Hematopoietic multipotent progenitor cell treated with erythropoietin and hydrocortisone succinate and interleukin-3 and kit ligand, for 8 days (in vitro differentiated cells): Measurements from ENCODE around the gene TMUB2.

ENCODE experiments used
- DNase-seq: peaks from one replicate; pipeline ENCODE4 v3.0.0-alpha.2; 2015

Gene TMUB2

DNA sequence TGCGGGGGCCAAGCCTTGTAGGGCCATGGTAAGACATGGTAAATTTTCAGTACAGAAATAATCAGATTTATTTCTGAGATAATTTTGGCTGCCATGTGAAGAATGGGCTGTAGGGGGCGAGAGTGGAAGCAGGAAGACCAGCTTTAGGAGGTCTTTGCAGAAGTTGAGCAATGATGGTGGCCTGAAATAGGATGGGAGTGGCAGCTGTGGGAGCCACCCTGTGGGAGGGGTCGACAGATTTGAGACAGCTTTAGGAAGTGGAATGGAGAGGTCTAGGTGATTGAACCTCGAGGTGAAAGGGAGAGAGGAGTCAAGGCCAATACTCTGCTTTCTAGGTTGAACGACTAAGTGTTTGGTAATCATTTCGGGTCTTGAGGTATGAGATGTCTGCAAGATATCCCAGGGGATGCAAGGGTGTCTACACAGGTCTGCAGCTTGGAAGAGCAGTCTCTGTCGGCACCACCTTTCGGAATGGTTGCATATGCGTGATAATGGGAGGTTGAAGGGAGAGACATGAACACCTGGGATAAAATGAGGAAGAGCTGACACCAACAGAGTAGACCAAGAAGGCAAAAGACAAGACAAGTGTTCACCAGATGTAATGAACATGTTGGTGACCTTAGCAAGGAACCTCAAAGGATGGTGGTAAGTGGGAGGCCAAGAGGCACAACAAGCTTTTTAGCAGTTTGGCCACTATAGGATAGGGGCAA lies 17.1 kb downstream of the TMUB2 start:
- peak; percentile 77 for DNase-seq

DNA sequence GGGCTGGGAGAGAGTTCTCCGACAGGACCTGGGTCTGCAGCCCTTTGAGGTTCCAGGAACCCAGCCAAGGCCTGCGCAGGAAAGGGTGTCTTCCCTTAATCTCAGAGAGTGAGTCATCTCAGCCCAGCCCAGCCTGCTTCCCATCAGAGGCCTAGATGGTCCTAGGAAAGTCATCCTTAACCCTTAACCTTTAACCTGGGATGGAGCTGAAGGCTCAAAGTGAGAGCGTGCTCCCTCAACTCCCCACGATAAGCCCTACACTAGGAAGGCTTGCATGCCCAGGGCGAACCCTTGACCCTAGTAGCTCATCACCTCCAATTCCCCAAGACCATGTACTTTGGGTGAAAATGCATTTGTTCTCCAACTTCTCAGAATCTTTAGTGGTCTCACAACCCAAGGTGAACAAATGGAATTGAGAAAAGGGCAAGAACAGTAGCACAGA lies 17.7 kb downstream of the TMUB2 start:
- peak; percentile 70 for DNase-seq

DNA sequence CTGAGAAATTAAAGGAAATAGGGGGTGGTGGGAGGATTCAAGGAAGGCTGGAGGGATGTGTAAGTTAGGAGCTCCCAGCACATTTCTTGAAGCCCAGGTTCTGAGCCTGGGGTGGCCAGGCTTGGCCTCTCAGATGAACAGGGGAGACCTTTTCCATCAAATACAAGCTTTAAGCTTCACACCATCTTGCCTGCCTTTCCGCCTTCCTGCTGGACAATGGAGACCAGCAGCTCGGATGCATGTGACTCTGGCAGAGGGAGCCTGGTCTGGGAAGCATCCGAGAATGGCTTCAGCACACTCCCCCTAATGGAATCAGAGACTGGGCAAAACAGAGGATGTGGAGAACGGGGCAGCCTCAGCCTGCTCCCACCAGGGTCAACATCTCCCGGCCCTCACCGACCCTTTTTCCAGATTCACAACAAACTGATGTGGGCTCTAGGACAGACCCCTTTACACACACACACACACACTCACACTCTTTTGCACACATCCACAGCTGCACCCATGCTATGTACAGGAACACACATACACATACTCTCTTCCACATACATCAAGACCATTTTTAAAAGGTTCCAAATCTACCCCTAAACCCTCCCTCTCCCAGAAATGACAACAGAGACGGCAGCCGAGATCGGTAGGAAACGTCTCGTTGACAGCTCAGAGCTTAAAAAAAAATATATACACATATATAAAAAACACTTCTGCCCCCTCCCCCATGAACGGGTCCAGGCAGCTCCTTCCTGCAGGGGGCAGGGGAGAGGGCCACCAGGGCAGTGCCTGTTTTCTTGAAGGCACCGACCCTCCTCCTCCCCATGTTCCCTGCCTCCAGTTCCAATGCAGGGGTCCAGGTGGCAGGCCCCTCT lies 19.4 kb downstream of the TMUB2 start:
- DNase-seq = no peak

DNA sequence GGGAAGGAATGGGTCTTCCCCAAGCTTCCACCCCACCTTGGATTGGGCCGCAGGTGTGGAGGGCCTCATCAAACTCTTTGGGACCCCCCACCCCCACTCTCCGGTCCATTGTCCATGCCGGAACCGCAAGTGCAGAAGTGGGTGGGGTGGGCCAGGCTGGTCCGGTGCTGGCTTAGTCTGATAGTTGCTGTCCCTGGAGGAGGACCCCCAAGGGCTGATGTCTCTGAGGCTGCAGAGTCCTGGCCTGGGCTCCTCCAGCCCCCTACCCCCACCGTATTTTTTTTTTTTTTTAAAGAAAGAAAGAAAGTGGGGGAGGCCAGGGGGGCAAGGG lies 20.0 kb downstream of the TMUB2 start:
- DNase-seq = no peak

DNA sequence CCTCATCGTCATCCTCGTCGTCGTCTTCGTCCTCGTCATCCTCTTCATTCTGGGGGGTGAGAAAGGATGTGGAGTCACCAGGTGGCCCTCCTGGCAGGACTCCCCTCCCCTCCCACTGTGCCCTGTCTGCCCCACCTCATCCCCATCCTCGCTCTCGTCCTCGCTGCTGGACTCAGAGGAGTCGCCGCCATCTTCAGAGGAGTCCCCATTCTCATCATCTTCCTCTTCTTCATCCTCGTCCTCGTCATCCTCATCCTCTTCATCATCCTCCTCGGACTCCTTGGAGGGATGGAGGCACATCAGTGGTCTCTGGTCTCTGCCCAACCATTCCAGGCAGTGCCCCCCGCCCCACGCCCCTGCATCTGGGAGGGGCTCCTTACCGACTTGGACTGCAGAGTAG lies 20.5 kb downstream of the TMUB2 start:
- no peak for DNase-seq

DNA sequence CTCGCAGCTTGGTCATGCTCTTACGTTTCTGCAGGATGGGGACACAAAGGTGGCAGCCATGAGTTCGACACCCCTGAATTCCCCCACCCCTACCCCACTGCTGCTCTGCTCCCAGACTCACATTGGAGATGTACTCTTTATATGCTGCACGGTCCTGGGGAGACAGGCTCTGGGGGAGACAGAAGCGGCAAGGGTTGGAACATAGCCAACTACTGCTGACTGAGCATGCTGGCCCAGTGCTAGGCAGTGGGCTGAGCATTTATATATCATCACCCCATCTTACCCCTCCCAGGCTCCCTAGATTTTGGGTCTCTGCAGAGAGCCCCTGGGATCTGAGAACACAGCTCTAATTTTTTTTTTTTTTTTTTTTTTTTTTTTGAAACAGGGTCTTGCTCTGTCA lies 21.0 kb downstream of the TMUB2 start:
- DNase-seq = peak; percentile 45

DNA sequence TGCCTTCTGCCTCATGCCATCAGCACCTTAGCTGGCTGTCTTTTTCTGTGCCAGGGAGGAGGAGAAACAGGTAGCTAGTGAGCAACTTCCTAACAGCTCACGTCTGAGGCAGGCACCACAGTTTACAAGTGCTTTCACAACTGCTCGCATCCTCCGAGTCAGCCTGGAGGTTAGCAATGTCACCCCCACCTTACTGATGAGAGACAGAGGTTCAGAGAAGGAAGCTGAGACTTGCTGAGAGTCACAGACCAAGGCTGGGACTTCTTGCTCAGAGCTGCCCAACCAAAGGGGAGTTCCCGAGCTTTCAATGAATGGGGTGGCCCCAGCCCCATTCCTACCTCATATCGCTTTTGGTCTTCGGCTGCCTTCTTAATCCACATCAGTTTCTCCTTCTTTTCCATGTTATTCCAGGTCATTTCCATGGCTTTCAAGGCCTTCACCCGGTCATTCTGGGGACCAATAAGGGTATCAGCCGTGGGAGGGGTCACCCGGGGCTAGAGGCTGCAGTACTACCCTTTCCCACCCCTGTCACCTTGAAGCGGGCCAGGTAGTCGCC lies 23.1 kb downstream of the TMUB2 start:
- DNase-seq = no peak

DNA sequence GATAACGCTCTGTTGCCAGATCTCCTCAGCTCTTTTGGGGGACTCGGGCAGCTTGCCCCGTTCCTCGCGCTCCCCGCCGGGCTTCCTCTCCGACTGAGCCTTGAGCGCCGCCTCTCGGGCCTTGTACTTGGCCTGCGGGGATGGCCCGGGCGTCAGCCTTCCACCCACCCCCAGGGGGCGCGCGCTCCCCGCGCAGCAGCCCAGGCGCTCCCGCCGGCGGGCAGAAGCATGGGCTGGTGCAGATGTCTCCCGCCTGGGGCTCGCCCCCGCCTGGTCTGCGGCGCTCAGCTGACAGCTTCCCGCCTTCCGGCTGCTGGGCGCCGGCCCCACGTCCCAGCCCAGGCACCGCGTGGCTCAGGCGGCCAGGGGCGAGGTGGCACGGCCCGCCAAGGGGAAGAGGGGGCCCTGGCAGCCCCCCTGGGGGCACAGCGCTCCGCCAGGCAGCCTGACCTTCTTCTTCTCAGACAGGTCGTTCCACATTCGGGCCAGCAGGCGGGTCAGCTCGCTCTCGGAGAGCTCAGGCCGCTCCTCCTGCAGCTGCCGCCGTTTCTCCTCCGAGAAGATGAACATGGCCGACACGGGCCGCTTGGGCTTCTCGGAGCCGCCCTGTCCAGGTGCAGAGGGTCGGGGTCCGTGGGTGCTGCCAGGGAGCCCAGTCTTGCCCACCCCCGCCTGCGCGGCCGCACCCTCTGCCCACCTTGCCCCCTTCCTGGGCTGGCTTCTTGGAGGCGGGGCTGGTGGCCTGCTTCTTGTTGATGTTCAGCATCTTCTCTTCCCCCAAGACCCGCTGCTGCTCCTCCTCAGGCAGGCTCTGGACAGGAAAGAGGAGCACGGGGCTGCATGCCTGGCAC lies 23.8 kb downstream of the TMUB2 start:
- DNase-seq = peak; percentile 90

DNA sequence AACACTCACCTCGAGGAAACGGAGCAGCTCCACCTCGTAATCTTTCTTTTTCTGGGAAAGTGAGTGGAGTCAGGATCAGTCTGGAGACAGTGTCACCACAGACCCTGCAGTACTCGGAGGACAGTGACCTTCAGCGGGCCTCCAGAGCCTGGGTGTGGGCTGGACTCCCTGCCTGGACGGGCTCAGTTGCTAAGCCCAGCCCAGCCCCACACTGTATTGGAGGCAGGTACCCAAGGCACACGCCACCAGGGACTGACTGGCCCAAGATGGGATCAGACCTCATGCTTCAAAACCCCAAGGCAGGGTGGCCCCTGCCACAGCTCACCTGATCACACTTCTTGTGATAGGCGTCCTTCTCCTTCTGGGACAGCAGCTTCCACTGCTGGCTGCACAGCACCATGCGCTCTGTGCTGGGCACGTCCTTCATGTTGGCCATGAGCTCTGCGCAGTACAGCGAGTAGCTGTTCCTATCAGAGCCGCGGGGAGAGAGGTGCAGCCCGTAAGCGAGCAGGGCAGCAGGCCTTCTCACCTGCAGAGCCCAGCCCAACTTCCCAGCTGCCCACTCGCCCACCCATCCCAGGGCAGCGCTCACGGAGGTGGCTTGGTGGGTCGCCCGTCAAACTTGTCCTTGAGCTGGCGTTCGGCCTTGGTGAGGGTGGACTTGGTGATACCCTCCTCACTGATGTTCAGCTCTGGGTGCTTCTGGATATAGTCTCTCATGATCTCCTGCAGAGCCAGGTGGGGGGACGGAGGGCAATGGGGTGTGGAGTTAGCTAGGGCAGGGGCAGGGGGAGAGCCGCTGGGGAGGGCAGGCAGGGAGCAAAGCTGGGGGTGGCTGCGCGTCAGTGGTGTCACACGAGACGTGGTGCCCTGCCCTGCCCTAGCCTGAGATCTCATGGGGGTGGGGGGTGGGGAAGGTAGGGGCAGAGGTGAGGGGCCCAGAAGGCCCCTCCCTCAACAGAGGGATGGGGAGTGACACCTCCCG lies 24.8 kb downstream of the TMUB2 start:
- no peak for DNase-seq

DNA sequence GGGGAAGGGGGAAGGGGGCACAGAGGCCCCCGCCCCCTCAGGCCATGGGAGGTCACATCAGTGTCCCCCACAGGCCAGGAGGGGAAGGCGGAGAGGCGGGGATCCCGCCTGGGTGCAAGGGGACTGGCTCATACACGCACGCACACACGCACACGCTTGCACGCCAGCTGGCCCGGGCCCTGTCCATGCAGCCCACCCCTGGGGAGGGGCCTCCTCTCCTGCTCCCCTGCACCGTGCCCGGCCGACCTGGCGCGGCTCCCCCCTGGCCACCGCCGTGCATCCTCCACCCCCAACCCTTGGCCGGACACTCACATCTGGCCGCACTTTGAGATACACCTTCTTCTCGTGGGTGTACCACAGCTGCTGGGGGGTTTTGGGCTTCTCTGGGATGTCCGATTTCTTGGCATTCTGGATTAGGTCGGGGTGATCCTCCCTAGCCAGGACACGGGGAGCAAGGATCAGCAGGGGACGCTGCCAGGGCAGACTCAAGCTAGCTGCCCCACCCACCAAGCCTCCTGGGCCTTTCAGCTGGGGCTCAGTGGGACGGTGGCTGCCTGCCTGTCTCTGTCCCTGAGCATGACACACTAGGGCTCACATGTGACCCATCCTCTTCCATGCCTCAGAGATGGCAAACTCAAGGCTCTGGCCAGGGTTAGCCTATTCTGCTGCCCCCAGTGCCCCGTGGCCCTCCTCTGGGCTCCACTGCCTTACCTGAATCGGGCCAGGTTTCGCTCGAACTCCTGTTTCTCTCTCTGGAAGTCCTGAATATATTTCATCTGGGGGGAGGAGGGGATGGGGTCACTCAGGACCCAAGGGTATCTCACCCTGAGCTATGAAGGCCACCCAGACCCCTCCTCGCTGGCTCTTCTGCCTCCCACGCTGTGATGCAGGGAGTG lies 26.0 kb downstream of the TMUB2 start:
- DNase-seq = no peak

DNA sequence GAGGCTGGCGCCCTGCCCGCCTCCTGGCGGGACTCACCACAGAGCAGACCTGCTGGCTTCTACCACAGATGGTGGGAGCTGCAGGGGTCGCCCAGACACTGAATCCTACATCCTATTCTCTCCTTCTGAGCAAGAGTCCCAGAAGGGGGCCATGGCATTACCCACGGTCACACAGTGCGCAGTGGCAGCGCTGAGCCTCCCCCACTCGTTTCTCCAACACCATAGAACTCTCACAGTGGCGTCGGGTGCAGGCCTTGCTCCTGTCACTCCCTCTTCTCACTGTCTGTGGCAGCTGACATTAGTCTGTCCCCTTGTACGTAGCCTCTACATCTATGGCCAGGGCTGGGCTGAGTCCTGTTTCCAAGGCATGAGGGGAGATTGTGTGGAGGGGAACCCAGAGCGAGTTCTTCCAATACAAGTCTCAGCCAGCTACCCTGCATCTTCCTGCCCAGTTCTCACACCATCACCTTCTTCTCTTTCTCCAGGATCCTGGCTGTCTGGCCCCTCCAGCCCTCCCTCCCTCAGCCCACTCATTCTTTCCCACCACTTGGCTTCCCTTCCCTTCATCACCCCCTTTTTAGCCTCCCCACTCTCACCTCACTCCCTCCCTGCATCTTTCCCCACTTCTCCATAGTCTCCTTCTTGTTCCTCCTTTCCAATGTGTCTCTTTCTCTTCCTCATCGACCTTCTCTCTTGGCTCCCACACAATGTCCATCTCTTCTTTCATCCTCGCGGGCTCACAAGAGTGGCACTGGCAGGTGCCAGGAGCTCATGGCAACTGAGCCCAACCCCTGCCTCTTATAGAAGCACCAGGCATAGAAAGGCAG lies 26.8 kb downstream of the TMUB2 start:
- DNase-seq = no peak

DNA sequence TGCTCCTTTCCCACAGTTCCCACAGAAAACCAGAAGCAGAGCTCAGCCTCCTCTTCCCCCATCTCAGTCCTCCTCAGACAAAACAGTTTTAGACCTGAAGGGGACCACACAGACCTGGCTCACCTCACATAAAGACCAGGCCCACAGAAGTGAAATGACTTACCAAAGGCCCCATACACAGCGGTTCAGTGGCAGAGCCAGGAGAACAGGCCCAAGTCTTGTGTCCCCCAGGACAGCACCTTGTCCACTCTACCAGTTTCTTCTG lies 27.4 kb downstream of the TMUB2 start:
- no peak for DNase-seq

DNA sequence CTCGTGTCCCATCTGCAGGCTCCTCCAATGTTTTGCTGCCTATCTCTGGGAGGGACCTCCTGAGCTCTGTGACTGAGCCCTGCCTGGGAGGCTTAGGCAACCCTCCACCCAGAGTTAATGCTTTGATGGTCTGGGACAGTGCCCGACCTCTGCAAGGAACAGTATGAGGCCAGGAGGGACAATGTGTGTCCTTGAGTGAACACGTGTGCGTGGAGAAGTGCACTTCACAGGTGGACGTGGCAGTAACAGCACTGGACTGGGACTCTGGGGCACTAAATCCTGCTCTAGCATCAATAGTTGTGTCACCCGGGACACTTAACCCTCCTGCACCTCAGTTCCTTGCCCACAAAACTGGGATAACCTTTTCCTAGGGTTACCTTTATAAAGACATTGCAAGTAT lies 28.1 kb downstream of the TMUB2 start:
- no peak for DNase-seq

DNA sequence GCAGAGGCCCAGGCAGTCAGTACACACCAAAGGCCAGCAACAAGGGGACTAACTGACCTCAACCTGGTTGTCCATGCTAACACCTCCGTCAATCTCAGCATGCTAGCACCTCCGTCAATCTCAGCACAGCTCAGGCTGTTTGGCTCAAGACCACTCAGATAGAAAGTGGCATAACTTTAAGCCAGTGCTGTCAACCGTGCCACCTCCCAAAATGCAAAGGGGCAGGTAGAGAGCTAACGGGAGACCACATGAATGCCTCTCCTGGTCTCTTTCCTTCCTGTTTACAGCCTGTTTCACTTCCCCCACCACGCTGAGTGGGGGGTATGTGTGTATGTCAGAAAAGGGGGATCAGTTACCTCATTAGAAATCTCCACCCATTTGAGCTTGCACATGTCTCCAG lies 29.4 kb downstream of the TMUB2 start:
- no peak for DNase-seq

DNA sequence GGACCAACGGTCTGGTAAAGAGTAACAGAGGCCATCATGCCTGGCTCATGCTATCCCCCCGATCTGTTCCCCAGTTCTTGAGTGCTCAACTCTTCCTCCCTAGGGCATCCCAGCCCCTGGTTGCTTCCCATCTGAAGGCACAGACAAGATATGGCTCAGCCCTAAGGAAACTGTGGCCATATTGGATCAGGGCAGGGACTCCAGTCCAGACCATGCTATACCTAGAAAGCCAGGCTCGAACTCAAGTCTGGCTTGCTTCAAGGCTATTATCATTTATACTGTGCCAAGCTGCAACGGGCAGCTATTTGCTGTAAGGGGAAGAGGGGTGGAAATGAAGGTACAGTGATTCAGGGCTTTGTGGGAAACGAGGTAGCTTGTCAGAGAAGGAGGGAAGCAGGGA lies 29.9 kb downstream of the TMUB2 start:
- no peak for DNase-seq

DNA sequence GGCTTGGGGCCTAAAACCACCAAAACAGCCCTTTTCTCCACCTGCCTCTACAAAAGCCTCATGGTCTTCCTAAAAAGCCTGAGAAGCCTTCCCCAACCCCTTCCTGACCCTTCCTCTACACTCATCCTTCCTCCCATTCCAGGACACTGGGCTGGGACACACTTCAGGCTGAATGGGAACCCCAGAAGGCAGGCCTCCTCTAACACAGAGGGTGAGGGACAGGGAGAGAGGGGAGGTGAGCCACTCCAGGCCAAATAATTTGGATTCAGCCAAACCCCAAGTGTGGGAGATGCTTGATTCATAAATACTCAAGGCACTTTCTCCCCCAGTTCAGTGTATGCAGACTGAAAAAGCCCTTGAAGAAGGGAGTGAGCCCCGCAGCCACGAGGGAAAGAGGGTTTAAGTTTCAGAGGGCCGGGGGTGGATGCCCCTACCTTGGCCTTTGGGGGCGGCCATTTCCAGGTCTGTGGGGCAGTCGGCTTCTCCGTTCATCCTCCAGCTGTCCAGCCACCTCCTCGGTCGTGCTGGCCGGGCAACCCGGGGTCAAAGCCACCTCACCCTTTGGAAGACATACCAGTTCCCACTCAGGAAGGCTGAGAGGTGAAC lies 31.1 kb downstream of the TMUB2 start:
- DNase-seq = no peak

DNA sequence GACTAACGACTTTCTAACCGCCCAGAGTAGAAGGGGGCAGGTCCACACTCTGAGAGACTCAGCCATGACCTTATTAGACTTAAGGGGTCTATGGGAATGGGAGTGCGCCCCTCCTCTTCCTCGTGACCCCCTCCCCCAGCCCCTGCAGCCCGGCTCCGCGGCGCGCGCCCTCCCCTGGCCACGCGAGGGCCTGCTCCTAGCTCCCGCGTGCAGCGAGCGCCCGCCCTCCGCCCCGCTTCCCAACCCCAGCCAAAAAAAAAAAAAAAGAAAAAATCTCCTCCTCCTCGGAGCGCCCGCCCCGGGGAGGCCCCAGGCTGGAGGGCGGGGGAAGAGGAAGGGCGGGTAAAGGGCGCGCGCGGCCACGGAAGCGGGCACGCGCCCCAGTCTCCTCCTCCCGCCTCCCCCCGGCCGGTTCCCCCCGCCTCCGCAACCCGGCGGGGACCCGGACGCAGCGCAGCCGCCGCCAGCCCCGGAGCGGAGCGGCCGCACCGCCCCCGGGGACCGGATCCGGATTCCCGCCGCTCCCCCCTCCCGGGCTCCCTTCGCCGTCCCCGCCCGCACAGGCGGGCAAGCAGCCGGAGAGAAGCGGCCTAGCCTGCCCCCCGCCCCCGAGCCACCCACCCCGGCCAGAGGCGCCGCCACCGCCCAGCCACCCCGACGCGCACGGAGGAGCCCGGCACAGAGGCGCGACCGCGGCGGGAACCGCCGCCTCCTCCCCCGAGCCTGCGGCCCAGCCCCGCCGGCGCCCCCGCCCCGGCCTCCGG lies 31.8 kb downstream of the TMUB2 start:
- peak; percentile 93 for DNase-seq

DNA sequence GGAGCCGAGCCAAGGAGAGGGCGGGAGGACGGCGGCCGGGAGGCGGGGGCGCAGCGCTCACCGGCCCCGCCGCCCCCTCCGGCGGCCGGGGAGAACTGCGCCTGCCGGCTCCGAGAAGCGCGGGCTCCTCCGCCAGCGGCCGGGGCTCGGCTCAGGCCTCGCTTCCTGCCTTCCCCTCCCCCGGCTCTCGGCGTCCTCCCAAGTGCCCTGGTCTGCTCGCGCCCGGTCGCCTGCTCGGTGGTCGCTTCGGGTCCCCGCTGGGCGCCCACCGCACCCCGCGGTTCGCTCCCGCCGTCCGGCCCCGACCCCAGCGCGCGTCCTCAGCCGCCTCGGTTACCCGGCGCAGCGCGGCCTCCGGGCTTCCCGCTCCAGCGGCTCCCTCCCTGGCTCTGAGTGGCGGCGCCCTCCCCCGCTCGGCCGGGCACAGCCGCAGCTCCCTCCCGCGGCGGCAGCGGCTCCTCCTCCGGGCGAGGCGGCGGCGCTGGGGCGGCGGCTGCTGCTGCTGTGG lies 32.4 kb downstream of the TMUB2 start:
- DNase-seq = peak; percentile 68
